K562 (cell line): ENCODE measurements around the gene C6orf89. TPM values are rescaled to one million over a fixed set of nuclear protein-coding genes. Genes with fewer than 3 reads are reported as not detected.

Source experiments
- CBFB ChIP-seq: sonication (generic); formaldehyde crosslinking; IDR thresholded peaks from 2 replicates; pipeline ENCODE4 v1.4.0; 2020; ENCODE audit warnings: mild to moderate bottlenecking, missing genetic modification reagents
- CEBPZ ChIP-seq: fragments of 150-350 bp; IDR thresholded peaks from 2 replicates; pipeline ENCODE4 v1.6.1; 2014; ENCODE audit warnings: low read depth, mild to moderate bottlenecking, low read length, borderline replicate concordance
- GMEB1 ChIP-seq: fragments of 250-450 bp; sonication (Bioruptor Pico); IDR thresholded peaks from 2 replicates; pipeline ENCODE4 v1.4.0; 2020; ENCODE audit warnings: mild to moderate bottlenecking
- HNRNPL ChIP-seq: fragments of 200-400 bp; formaldehyde crosslinking; IDR thresholded peaks from 2 replicates; pipeline ENCODE4 v1.6.1; 2017; ENCODE audit warnings: low read depth, mild to moderate bottlenecking, low read length
- KAT8 ChIP-seq: fragments of 450-650 bp; IDR thresholded peaks from 2 replicates; pipeline ENCODE4 v1.6.1; 2016; ENCODE audit warnings: low read depth, mild to moderate bottlenecking
- MECOM ChIP-seq: fragments of 250-450 bp; sonication (Bioruptor Pico); IDR thresholded peaks from 2 replicates; pipeline ENCODE4 v1.8.0; 2022; ENCODE audit warnings: inconsistent platforms
- STAT6 ChIP-seq: sonication (generic); formaldehyde crosslinking; IDR thresholded peaks from 2 replicates; pipeline ENCODE4 v1.8.1; 2023; ENCODE audit warnings: mild to moderate bottlenecking, missing genetic modification reagents
- TOE1 ChIP-seq, 2 experiments: fragments of 450-650 bp in 1 of 2; sonication (generic) in 1 of 2; formaldehyde crosslinking in 1 of 2; IDR thresholded peaks; 2 replicates each; pipeline versions ENCODE4 v1.7.1 to v1.8.0; 2016 to 2022; ENCODE audit warnings: borderline replicate concordance in 2 of 2, mild to moderate bottlenecking in 2 of 2, antibody characterized with exemption in 1 of 2, inconsistent platforms in 1 of 2, low read depth in 1 of 2, missing genetic modification reagents in 1 of 2, moderate library complexity in 1 of 2
- ZBTB9 ChIP-seq: fragments of 450-650 bp; formaldehyde crosslinking; IDR thresholded peaks from 2 replicates; pipeline ENCODE4 v1.4.0; 2020; ENCODE audit warnings: mild to moderate bottlenecking, moderate library complexity
- ZNF512 ChIP-seq: IDR thresholded peaks from 2 replicates; pipeline ENCODE4 v1.6.1; 2016; ENCODE audit warnings: missing genetic modification characterization, missing compliant biosample characterization
- ZNF695 ChIP-seq: fragments of 450-650 bp; formaldehyde crosslinking; IDR thresholded peaks from 2 replicates; pipeline ENCODE4 v1.4.0; 2020; ENCODE audit warnings: mild to moderate bottlenecking, moderate library complexity
- ZNF707 ChIP-seq: fragments of 250-450 bp; sonication (Bioruptor Pico); conservative IDR thresholded peaks from 2 replicates; pipeline ENCODE4 v1.8.0; 2022; ENCODE audit warnings: inconsistent platforms, mild to moderate bottlenecking, moderate library complexity
- polyA plus RNA-seq, 8 experiments: library from polyadenylated mRNA; depleted of rRNA in 4 of 8; stranded (reverse) in 5 of 8; unstranded in 3 of 8; fragments of >200 nt; fragmentation: Nextera tagmentation in 2 of 8; fragmentation: Illumina TruSeq in 1 of 8; extraction: Ambion mirVana in 2 of 8; extraction: Trizol in 1 of 8; gene quantifications; 2 replicates each; pipeline versions ENCODE4 v1.2.1 to v1.2.3, GENCODE V29; 2011 to 2014; ENCODE audit warnings: inconsistent platforms in 1 of 8, missing spikeins in 1 of 8
- total RNA-seq, 7 experiments: library from RNA; depleted of rRNA in 6 of 7; stranded (reverse); fragments of >200 nt in 6 of 7; fragmentation: Illumina TruSeq in 2 of 7; extraction: Trizol in 2 of 7; gene quantifications; 2 replicates each; pipeline versions ENCODE4 v1.2.1 to v1.2.3, GENCODE V29; 2011 to 2021; ENCODE audit warnings: low replicate concordance in 1 of 7

The C6orf89 gene
- total and polyA plus RNA-seq, 9 of the 15 experiments (the other 6 are each of a cell fraction or from before 2014, with no cell fraction given) = 35.2 to 111 (median 58.5) TPM

- TF ChIP-seq CEBPZ (no peak), STAT6 (CRISPR knock-in tag) (no peak), TOE1 (IDR thresholded peaks at IDR 0.05; ENCODE audit: borderline replicate concordance) (peak; percentile 44; the same call in 1 of the 2 replicates), TOE1 (CRISPR knock-in tag; IDR thresholded peaks at IDR 0.05; ENCODE audit: borderline replicate concordance, low read depth) (no peak), HNRNPL (no peak), KAT8 (no peak), ZNF512 (tag) (no peak), ZNF707 (CRISPR knock-in tag) (no peak), CBFB (CRISPR knock-in tag) (peak; percentile 58; the same call in 1 of the 2 replicates), MECOM (CRISPR knock-in tag) (no peak), ZNF695 (CRISPR knock-in tag) (no peak), GMEB1 (CRISPR knock-in tag) (no peak), ZBTB9 (CRISPR knock-in tag) (no peak)
Measured at GRCh38 chr6:36885461-36886401, at the start of gene C6orf89 (continued).
